Activated CD4-positive, alpha-beta T cell treated with anti-CD3 and anti-CD28 coated beads, Interleukin-2, amount 50 U/mL, for 4 hours (primary cell): ENCODE data around the gene CACNA1S.

Source experiments
- DNase-seq, 2 experiments: peaks; one replicate each; pipeline ENCODE4 v3.0.0-alpha.2; 2020

The CACNA1S gene

GRCh38 chr1:201090541-201090940 lies 21.7 kb downstream of the CACNA1S start:
- DNase-seq = no peak

GRCh38 chr1:201089596-201089995 lies 22.6 kb downstream of the CACNA1S start:
- DNase-seq = no peak

- DNase-seq = no peak
Observed at GRCh38 chr1:201088901-201089525, 23.2 kb downstream of the CACNA1S start.

GRCh38 chr1:201088395-201088794 lies 23.8 kb downstream of the CACNA1S start:
- no peak for DNase-seq

- peak; percentile 14 to 15 for DNase-seq
Observed at GRCh38 chr1:201085902-201086735, 26.1 kb downstream of the CACNA1S start.

- no peak for DNase-seq
Observed at GRCh38 chr1:201084295-201084694, 27.9 kb downstream of the CACNA1S start.

GRCh38 chr1:201083741-201084140 lies 28.5 kb downstream of the CACNA1S start:
- DNase-seq = no peak

GRCh38 chr1:201080135-201080534 lies 32.1 kb downstream of the CACNA1S start:
- DNase-seq = no peak

GRCh38 chr1:201077736-201078135 lies 34.5 kb downstream of the CACNA1S start:
- DNase-seq = no peak

GRCh38 chr1:201077116-201077515 lies 35.1 kb downstream of the CACNA1S start:
- DNase-seq = no peak

- no peak for DNase-seq
Observed at GRCh38 chr1:201076092-201076491, 36.1 kb downstream of the CACNA1S start.

GRCh38 chr1:201074018-201074417 lies 38.2 kb downstream of the CACNA1S start:
- no peak for DNase-seq

GRCh38 chr1:201072922-201073321 lies 39.3 kb downstream of the CACNA1S start:
- no peak for DNase-seq

- DNase-seq = no peak
Observed at GRCh38 chr1:201072149-201072548, 40.1 kb downstream of the CACNA1S start.

- no peak for DNase-seq
Observed at GRCh38 chr1:201069636-201070035, 42.6 kb downstream of the CACNA1S start.

- no peak for DNase-seq
Observed at GRCh38 chr1:201068976-201069375, 43.2 kb downstream of the CACNA1S start.

GRCh38 chr1:201066986-201067385 lies 45.2 kb downstream of the CACNA1S start:
- no peak for DNase-seq

GRCh38 chr1:201065686-201066085 lies 46.5 kb downstream of the CACNA1S start:
- DNase-seq = no peak

GRCh38 chr1:201064806-201065205 lies 47.4 kb downstream of the CACNA1S start:
- no peak for DNase-seq

GRCh38 chr1:201063145-201063544 lies 49.1 kb downstream of the CACNA1S start:
- DNase-seq = no peak

- no peak for DNase-seq
Observed at GRCh38 chr1:201062511-201063091, 49.6 kb downstream of the CACNA1S start.

- no peak for DNase-seq
Observed at GRCh38 chr1:201061886-201062285, 50.3 kb downstream of the CACNA1S start.

GRCh38 chr1:201061049-201061448 lies 51.2 kb downstream of the CACNA1S start:
- DNase-seq = no peak

GRCh38 chr1:201060586-201060985 lies 51.6 kb downstream of the CACNA1S start:
- DNase-seq = no peak
